HEK293 (cell line): ENCODE data around the gene SAMD4A.

Source experiments
- CTCF ChIP-seq: fragments of 450-650 bp; formaldehyde crosslinking; IDR thresholded peaks from 2 replicates; pipeline ENCODE4 v1.5.1; 2016; ENCODE audit warnings: missing biosample characterization, missing genetic modification characterization
- KLF7 ChIP-seq: fragments of 450-650 bp; formaldehyde crosslinking; IDR thresholded peaks from 2 replicates; pipeline ENCODE4 v1.5.1; 2016; ENCODE audit warnings: missing biosample characterization, missing genetic modification characterization, borderline replicate concordance
- KLF8 ChIP-seq: fragments of 450-650 bp; formaldehyde crosslinking; IDR thresholded peaks from 2 replicates; pipeline ENCODE4 v1.5.1; 2016; ENCODE audit warnings: missing biosample characterization, missing genetic modification characterization
- KLF9 ChIP-seq: fragments of 450-650 bp; formaldehyde crosslinking; IDR thresholded peaks from 2 replicates; pipeline ENCODE4 v1.5.1; 2016; ENCODE audit warnings: missing biosample characterization, missing genetic modification characterization, low read depth
- PRDM1 ChIP-seq: fragments of 450-650 bp; formaldehyde crosslinking; IDR thresholded peaks from 2 replicates; pipeline ENCODE4; 2016; ENCODE audit warnings: missing biosample characterization, missing genetic modification characterization
- SP3 ChIP-seq: fragments of 450-650 bp; formaldehyde crosslinking; IDR thresholded peaks from 2 replicates; pipeline ENCODE4 v1.5.1; 2016; ENCODE audit warnings: missing biosample characterization, missing genetic modification characterization
- ZNF19 ChIP-seq: fragments of 450-650 bp; formaldehyde crosslinking; IDR thresholded peaks from 2 replicates; pipeline ENCODE4; 2016; ENCODE audit warnings: missing biosample characterization, missing genetic modification characterization, low read depth
- ZNF23 ChIP-seq: fragments of 450-650 bp; formaldehyde crosslinking; IDR thresholded peaks from 2 replicates; pipeline ENCODE4 v1.5.1; 2016; ENCODE audit warnings: missing biosample characterization, missing genetic modification characterization, borderline replicate concordance
- ZNF292 ChIP-seq: fragments of 450-650 bp; formaldehyde crosslinking; IDR thresholded peaks from 2 replicates; pipeline ENCODE4 v1.5.1; 2016; ENCODE audit warnings: low read depth, missing biosample characterization, missing genetic modification characterization, borderline replicate concordance
- ZNF404 ChIP-seq: fragments of 450-650 bp; formaldehyde crosslinking; IDR thresholded peaks from 2 replicates; pipeline ENCODE4 v1.5.1; 2017; ENCODE audit warnings: missing biosample characterization, missing genetic modification characterization
- ZNF704 ChIP-seq: fragments of 450-650 bp; formaldehyde crosslinking; IDR thresholded peaks from 2 replicates; pipeline ENCODE4 v1.5.1; 2016; ENCODE audit warnings: missing biosample characterization, missing genetic modification characterization
- ZSCAN18 ChIP-seq: fragments of 450-650 bp; formaldehyde crosslinking; IDR thresholded peaks from 2 replicates; pipeline ENCODE4 v1.5.1; 2016; ENCODE audit warnings: missing biosample characterization, missing genetic modification characterization

GRCh38 chr14:54672181-54672580 is 105.3 kb downstream of the SAMD4A start:
- TF ChIP-seq CTCF (tag by site-specific recombination) (no peak), ZNF19 (tag by site-specific recombination) (no peak), SP3 (tag by site-specific recombination) (no peak), PRDM1 (tag by site-specific recombination) (no peak), KLF9 (tag by site-specific recombination) (no peak), ZSCAN18 (tag by site-specific recombination) (no peak), ZNF292 (no peak), KLF7 (tag by site-specific recombination) (no peak), ZNF23 (tag by site-specific recombination) (no peak), ZNF404 (no peak), ZNF704 (tag by site-specific recombination) (no peak), KLF8 (tag by site-specific recombination) (no peak)
